GM12878 (cell line): ENCODE results near the gene DESI1. TPM values are rescaled to one million over a fixed set of nuclear protein-coding genes. Genes with fewer than 3 reads are reported as not detected.

Experiments used
- ATAC-seq: fragments of 200-7000 bp; cut with Tn5 transposase; 3 replicates; pipeline ENCODE4 v1.9.1; 2020; ENCODE audit warnings: mild to moderate bottlenecking, moderate library complexity
- BruUV-seq: library from RNA; stranded (reverse); fragments of 400-500 nt; replicated peaks from 2 replicates; lab custom pipeline; 2021; lab: Mats Ljungman, UMichigan
- CTCF ChIA-PET: fragments of 300-600 bp; sonication (Branson Sonifier 250); formaldehyde crosslinking; extraction: SDS; loops from one replicate; lab custom pipeline; 2021; ENCODE audit warnings: inconsistent platforms; lab: Yijun Ruan, JAX
- POLR2A ChIA-PET: fragments of 350-600 bp; formaldehyde crosslinking; extraction: SDS; loops from one replicate; lab custom pipeline; 2021; ENCODE audit warnings: inconsistent platforms; lab: Charles Lee
- RAD21 ChIA-PET: fragments of 300-600 bp; sonication (Branson Sonifier 250); formaldehyde crosslinking; loops from one replicate; lab custom pipeline; 2023; ENCODE audit warnings: antibody characterized with exemption; ENCODE audit not compliant: unreplicated experiment; lab: Charles Lee
- SMC1A ChIA-PET: fragments of 300-600 bp; sonication (Branson Sonifier 250); formaldehyde crosslinking; loops from one replicate; lab custom pipeline; 2023; ENCODE audit not compliant: unreplicated experiment, uncharacterized antibody; lab: Charles Lee
- DNase-seq: peaks from one replicate; pipeline ENCODE4 v3.0.0-alpha.2; 2011; ENCODE audit warnings: low read depth, low spot score
- FAIRE-seq: peaks from 3 replicates; lab custom pipeline; 2011; peaks lifted over from hg19 to GRCh38; lab: Jason Lieb, UNC
- H2AFZ ChIP-seq: 2 replicates; pipeline ENCODE4 v1.6.0; 2011; ENCODE audit warnings: low read depth, low read length, control low read depth; ENCODE audit not compliant: control insufficient read depth
- H3K27ac ChIP-seq: 2 replicates; pipeline ENCODE4 v1.5.1; 2011; ENCODE audit warnings: control low read depth; ENCODE audit not compliant: control insufficient read depth, insufficient read depth
- H3K27me3 ChIP-seq, 2 experiments: replicated peaks in 1 of 2; 2 replicates each; pipeline versions ENCODE4 v1.6.0 to v1.6.1; 2011; ENCODE audit warnings: low read length in 1 of 2; ENCODE audit not compliant: control insufficient read depth in 2 of 2, insufficient read depth in 2 of 2
- H3K36me3 ChIP-seq, 2 experiments: 2 replicates each; pipeline ENCODE4 v1.5.1; 2011; ENCODE audit warnings: low read length in 1 of 2; ENCODE audit not compliant: control insufficient read depth in 2 of 2, insufficient read depth in 2 of 2
- H3K4me1 ChIP-seq: 2 replicates; pipeline ENCODE4 v1.6.1; 2011; ENCODE audit warnings: mild to moderate bottlenecking, low read length, moderate library complexity, mixed read lengths; ENCODE audit not compliant: control insufficient read depth, insufficient read depth
- H3K4me2 ChIP-seq: 2 replicates; pipeline ENCODE4 v1.6.0; 2011; ENCODE audit warnings: control low read depth; ENCODE audit not compliant: control insufficient read depth, insufficient read depth
- H3K4me3 ChIP-seq: fragments of 200-600 bp; sonication (generic); 2 replicates; pipeline ENCODE4 v1.5.1; 2016
- H3K79me2 ChIP-seq: 2 replicates; pipeline ENCODE4 v1.6.0; 2011; ENCODE audit warnings: low read length; ENCODE audit not compliant: control insufficient read depth, insufficient read depth
- H3K9ac ChIP-seq: 2 replicates; pipeline ENCODE4 v1.8.0; 2011; ENCODE audit warnings: low read length, control low read depth, mixed read lengths; ENCODE audit not compliant: control insufficient read depth, insufficient read depth
- H3K9me3 ChIP-seq: replicated peaks from 3 replicates; pipeline ENCODE4 v1.5.1; 2011; ENCODE audit warnings: mild to moderate bottlenecking, low read length; ENCODE audit not compliant: control insufficient read depth, insufficient read depth
- H4K20me1 ChIP-seq: 2 replicates; pipeline ENCODE4 v1.6.0; 2011; ENCODE audit not compliant: control insufficient read depth, insufficient read depth
- ETV6 ChIP-seq, 2 experiments: fragments of 450-650 bp in 1 of 2; IDR thresholded peaks in 1 of 2; conservative IDR thresholded peaks in 1 of 2; 2 replicates each; pipeline ENCODE4 v1.6.1; 2014; ENCODE audit warnings: antibody characterized with exemption in 1 of 2, borderline replicate concordance in 1 of 2, low read depth in 1 of 2, mild to moderate bottlenecking in 1 of 2, moderate library complexity in 1 of 2
- GATAD2B ChIP-seq: fragments of 450-650 bp; conservative IDR thresholded peaks from 2 replicates; pipeline ENCODE4 v1.6.1; 2017; ENCODE audit warnings: low read depth, mild to moderate bottlenecking, moderate library complexity
- HCFC1 ChIP-seq: fragments of 150-350 bp; IDR thresholded peaks from 2 replicates; pipeline ENCODE4 v1.6.1; 2014; ENCODE audit warnings: low read length
- NBN ChIP-seq: fragments of 450-650 bp; IDR thresholded peaks from 2 replicates; pipeline ENCODE4 v1.6.1; 2016
- NFYB ChIP-seq: IDR thresholded peaks from 2 replicates; pipeline ENCODE4 v1.6.1; 2011; ENCODE audit warnings: low read depth, mild to moderate bottlenecking, low read length, improper control_type of control experiment, moderate library complexity; ENCODE audit not compliant: insufficient read depth
- RAD51 ChIP-seq: fragments of 450-650 bp; IDR thresholded peaks from 2 replicates; pipeline ENCODE4 v1.6.1; 2016; ENCODE audit warnings: moderate library complexity, mild to moderate bottlenecking, inconsistent platforms
- RFX5 ChIP-seq: IDR thresholded peaks from 2 replicates; pipeline ENCODE4 v1.6.1; 2011; ENCODE audit warnings: low read depth, low read length, improper control_type of control experiment
- SREBF1 ChIP-seq: IDR thresholded peaks from 2 replicates; pipeline ENCODE4 v1.6.1; 2012; ENCODE audit warnings: mild to moderate bottlenecking, low read length
- TBL1XR1 ChIP-seq: IDR thresholded peaks from 2 replicates; pipeline ENCODE4 v1.6.1; 2012; ENCODE audit warnings: low read depth, low read length, improper control_type of control experiment
- TCF12 ChIP-seq: IDR thresholded peaks from 2 replicates; pipeline ENCODE4 v1.6.1; 2011; ENCODE audit warnings: low read depth, mild to moderate bottlenecking, low read length
- TCF3 ChIP-seq: IDR thresholded peaks from 2 replicates; pipeline ENCODE4 v1.6.1; 2012; ENCODE audit warnings: low read depth, mild to moderate bottlenecking, low read length, borderline replicate concordance; ENCODE audit not compliant: insufficient read depth
- ZSCAN29 ChIP-seq: fragments of 450-650 bp; IDR thresholded peaks from 2 replicates; pipeline ENCODE4 v1.6.1; 2017; ENCODE audit warnings: mild to moderate bottlenecking, moderate library complexity
- WGBS: methylation state at CpG from one replicate; pipeline ENCODE4 v1.1.6; 2016; ENCODE audit warnings: low lambda C conversion rate; ENCODE audit not compliant: insufficient replicate concordance, insufficient coverage; ENCODE audit errors: missing lambda C conversion rate; 5-methylcytosine and 5-hydroxymethylcytosine counted together
- in situ Hi-C: fragments of 300-500 bp; cut with MboI; formaldehyde crosslinking; loops from 9 replicates; pipeline ENCODE4 v1.14.3; 2018; ENCODE audit warnings: mixed read lengths
- intact Hi-C: fragments of 100-400 bp; cut with micrococcal nuclease; formaldehyde crosslinking; loops from one replicate; pipeline ENCODE4 v1.14.2; 2022; ENCODE audit not compliant: unreplicated experiment
- polyA plus RNA-seq, 11 experiments: library from polyadenylated mRNA; depleted of rRNA in 4 of 11; unstranded in 6 of 11; stranded (reverse) in 5 of 11; fragments of >200 nt; fragmentation: Nextera tagmentation in 4 of 11; fragmentation: Illumina TruSeq in 1 of 11; extraction: Ambion mirVana in 4 of 11; extraction: Trizol in 1 of 11; gene quantifications; 1 replicate in 1 of 11; 2 replicates in 10 of 11; pipeline versions ENCODE4 v1.2.1 to v1.2.3, GENCODE V29; 2011 to 2016; ENCODE audit warnings: inconsistent platforms in 2 of 11, missing spikeins in 2 of 11, low read depth in 1 of 11
- total RNA-seq, 4 experiments: library from RNA; depleted of rRNA in 3 of 4; stranded (reverse); fragments of >200 nt in 3 of 4; fragmentation: Illumina TruSeq in 1 of 4; extraction: Trizol in 1 of 4; gene quantifications; 2 replicates each; pipeline versions ENCODE4 v1.2.1 to v1.2.3, GENCODE V29; 2013 to 2021
- TF ChIP-seq, protein P1 (sequence below): fragments of 450-650 bp; IDR thresholded peaks from 2 replicates; pipeline ENCODE4 v1.6.1; 2018; ENCODE audit warnings: borderline replicate concordance, mild to moderate bottlenecking; ENCODE audit not compliant: partially characterized antibody
- TF ChIP-seq, protein P2 (sequence below): IDR thresholded peaks from 2 replicates; pipeline ENCODE4 v1.6.1; 2012; ENCODE audit warnings: low read depth, low read length, improper control_type of control experiment
- TF ChIP-seq, protein P3 (sequence below): fragments of 450-650 bp; IDR thresholded peaks from 2 replicates; pipeline ENCODE4 v1.6.1; 2016; ENCODE audit warnings: mild to moderate bottlenecking, moderate library complexity, borderline replicate concordance

The DESI1 gene
- total and polyA plus RNA-seq, 10 of the 15 experiments (the other 5 are each of a cell fraction or from before 2014, with no cell fraction given), result 8.0 to 76.8 (median 40.6) TPM

DNA sequence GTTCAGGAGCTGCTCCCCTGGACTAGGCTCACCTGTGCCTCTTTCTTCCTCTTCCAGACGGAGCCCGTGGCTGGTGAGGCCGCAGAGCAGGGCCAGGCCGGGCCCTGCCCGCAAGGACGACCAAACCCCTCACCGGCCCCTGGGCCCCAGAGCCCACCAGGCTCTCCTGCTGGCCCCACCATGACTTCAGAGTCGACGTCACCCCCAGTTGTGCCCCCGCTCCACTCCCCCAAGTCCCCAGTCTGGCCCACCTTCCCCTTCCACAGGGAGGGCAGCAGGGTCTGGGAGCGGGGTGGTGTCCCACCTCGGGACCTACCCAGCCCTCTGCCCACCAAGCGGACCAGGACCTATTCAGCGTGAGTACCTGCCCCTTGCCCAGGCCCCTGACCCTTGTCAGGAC, 49.1 kb downstream of the DESI1 start (continued):
- TF ChIP-seq, protein P1, sequence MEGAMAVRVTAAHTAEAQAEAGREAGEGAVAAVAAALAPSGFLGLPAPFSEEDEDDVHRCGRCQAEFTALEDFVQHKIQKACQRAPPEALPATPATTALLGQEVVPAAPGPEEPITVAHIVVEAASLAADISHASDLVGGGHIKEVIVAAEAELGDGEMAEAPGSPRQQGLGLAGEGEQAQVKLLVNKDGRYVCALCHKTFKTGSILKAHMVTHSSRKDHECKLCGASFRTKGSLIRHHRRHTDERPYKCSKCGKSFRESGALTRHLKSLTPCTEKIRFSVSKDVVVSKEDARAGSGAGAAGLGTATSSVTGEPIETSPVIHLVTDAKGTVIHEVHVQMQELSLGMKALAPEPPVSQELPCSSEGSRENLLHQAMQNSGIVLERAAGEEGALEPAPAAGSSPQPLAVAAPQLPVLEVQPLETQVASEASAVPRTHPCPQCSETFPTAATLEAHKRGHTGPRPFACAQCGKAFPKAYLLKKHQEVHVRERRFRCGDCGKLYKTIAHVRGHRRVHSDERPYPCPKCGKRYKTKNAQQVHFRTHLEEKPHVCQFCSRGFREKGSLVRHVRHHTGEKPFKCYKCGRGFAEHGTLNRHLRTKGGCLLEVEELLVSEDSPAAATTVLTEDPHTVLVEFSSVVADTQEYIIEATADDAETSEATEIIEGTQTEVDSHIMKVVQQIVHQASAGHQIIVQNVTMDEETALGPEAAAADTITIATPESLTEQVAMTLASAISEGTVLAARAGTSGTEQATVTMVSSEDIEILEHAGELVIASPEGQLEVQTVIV, result no peak
- TF ChIP-seq ETV6 (conservative IDR thresholded peaks at IDR 0.05 in 1 of 2, IDR thresholded peaks at IDR 0.05 in 1 of 2; ENCODE audit: borderline replicate concordance in 1 of 2, low read depth in 1 of 2) (no peak), NBN (no peak), RFX5 (no peak)

DNA sequence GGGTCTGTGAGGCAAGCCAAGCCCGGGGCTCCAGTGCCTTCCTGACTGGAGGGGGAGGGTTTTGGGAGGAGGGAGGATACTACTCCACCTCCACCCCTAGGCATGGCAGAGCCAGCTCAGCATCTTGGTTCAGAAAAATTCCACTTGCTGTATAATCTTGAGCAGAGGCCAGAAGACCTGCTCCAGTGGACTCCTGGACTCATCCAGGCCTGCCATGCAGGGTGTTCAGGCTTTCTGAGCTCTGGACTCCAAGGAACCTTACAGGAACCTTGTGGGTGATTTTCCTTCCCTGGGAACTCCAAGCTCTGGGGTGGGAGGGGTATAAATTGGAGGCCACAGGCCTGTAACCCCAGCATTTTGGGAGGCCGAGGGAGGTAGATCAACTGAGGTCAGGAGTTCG, 50.6 kb downstream of the DESI1 start:
- BruUV-seq, result no TSS peak
- ChIA-PET POLR2A (interaction anchor here (0.7 kb wide), 1 partner anchor 48 kb away, joined by 5 read pairs; no protein-coding TSS in a partner anchor), RAD21 (interaction anchor here (0.7 kb wide), 1 partner anchor 69 kb away, joined by 3 read pairs; no protein-coding TSS in a partner anchor), SMC1A (no interaction called here), CTCF (interaction anchor here (1.2 kb wide), 1 partner anchor 28 kb away, joined by 5 read pairs; no protein-coding TSS in a partner anchor)
- H3K36me3 ChIP-seq, result no peaks in the 10 kb centered on the region; a peak in 1 of 4 replicates
- no peak for FAIRE-seq
- no peaks in the 10 kb centered on the region for H3K9me3 ChIP-seq
- ATAC-seq, result no peak
- H2AFZ ChIP-seq, result no peak overlapping the region
- in situ Hi-C loops, result no loop called here
- no peak for DNase-seq
- intact Hi-C loops, result no loop called here
- H3K27ac ChIP-seq, result no peak overlapping the region
- H3K4me2 ChIP-seq, result no peak overlapping the region
- H4K20me1 ChIP-seq, result no peaks in the 10 kb centered on the region
- H3K79me2 ChIP-seq, result no peaks in the 10 kb centered on the region
- H3K4me1 ChIP-seq, result no peaks in the 10 kb centered on the region
- H3K9ac ChIP-seq, result no peak overlapping the region
- 12% methylated on average over 3 of the region's 3 CpGs for WGBS
- no peaks in the 10 kb centered on the region for H3K27me3 ChIP-seq
- H3K4me3 ChIP-seq, result no peak overlapping the region
- no peak for TF ChIP-seq TBL1XR1
- TF ChIP-seq HCFC1, result no peak
- TF ChIP-seq ZSCAN29, result no peak
- TF ChIP-seq NFYB, result no peak
- TF ChIP-seq, protein P2, sequence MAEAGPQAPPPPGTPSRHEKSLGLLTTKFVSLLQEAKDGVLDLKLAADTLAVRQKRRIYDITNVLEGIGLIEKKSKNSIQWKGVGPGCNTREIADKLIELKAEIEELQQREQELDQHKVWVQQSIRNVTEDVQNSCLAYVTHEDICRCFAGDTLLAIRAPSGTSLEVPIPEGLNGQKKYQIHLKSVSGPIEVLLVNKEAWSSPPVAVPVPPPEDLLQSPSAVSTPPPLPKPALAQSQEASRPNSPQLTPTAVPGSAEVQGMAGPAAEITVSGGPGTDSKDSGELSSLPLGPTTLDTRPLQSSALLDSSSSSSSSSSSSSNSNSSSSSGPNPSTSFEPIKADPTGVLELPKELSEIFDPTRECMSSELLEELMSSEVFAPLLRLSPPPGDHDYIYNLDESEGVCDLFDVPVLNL, result no peak
- no peak for TF ChIP-seq TCF12
- no peak for TF ChIP-seq SREBF1
- no peak for TF ChIP-seq GATAD2B
- TF ChIP-seq RAD51, result no peak
- TF ChIP-seq, protein P3, sequence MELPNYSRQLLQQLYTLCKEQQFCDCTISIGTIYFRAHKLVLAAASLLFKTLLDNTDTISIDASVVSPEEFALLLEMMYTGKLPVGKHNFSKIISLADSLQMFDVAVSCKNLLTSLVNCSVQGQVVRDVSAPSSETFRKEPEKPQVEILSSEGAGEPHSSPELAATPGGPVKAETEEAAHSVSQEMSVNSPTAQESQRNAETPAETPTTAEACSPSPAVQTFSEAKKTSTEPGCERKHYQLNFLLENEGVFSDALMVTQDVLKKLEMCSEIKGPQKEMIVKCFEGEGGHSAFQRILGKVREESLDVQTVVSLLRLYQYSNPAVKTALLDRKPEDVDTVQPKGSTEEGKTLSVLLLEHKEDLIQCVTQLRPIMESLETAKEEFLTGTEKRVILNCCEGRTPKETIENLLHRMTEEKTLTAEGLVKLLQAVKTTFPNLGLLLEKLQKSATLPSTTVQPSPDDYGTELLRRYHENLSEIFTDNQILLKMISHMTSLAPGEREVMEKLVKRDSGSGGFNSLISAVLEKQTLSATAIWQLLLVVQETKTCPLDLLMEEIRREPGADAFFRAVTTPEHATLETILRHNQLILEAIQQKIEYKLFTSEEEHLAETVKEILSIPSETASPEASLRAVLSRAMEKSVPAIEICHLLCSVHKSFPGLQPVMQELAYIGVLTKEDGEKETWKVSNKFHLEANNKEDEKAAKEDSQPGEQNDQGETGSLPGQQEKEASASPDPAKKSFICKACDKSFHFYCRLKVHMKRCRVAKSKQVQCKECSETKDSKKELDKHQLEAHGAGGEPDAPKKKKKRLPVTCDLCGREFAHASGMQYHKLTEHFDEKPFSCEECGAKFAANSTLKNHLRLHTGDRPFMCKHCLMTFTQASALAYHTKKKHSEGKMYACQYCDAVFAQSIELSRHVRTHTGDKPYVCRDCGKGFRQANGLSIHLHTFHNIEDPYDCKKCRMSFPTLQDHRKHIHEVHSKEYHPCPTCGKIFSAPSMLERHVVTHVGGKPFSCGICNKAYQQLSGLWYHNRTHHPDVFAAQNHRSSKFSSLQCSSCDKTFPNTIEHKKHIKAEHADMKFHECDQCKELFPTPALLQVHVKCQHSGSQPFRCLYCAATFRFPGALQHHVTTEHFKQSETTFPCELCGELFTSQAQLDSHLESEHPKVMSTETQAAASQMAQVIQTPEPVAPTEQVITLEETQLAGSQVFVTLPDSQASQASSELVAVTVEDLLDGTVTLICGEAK, result no peak
- TF ChIP-seq TCF3, result no peak
